ENCODE measurements around the gene OLFML2A.
A peak's percentile ranks its signal among the peaks of the same experiment; 100 is the strongest.

The OLFML2A gene

DNA sequence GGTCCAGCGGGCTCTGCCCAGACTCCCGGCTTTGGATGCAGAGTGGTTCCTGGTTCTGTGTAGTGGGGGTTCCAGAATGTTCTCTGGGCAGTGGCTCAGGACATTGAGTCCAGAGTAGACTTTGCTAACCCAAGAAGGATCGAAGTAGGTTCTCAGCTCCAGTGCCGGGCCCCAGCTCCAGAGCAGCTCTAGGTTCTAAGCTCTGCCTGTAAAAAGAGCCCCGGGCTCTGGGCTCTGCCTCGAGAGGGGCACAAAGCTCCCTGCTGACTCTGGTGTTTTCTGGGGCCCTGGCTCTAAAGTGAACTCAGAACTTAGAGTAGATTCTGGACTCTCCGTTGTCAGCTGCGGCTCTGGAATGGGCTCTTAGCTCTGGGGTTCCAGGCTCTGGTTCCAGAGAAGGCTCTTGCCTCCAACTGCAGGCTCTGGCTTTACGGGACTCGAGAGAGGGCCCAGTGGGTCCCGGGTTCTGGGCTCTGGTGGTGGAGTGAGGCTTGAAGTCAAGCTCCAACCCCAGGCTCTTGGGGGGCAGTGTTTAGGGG, 76.7 kb downstream of the OLFML2A start:
- no peaks in the 10 kb centered on the region for H3K9me2 ChIP-seq (replicated peaks; ENCODE audit: low read depth, low read length)
- peaks cover 30% of the 10 kb centered on the region; the same call in 1 of the 2 replicates for H3K36me3 ChIP-seq (ENCODE audit: insufficient read depth, low read length)
- peaks cover 2% of the 10 kb centered on the region for H3K4me1 ChIP-seq (ENCODE audit: insufficient read depth, low read length, poor library complexity, severe bottlenecking)
- TF ChIP-seq EZH2phosphoT487 (IDR thresholded peaks at IDR 0.05; ENCODE audit: borderline replicate concordance): no peak
- no peak for TF ChIP-seq CTCF (conservative IDR thresholded peaks at IDR 0.05; ENCODE audit: low read length)
- H3K79me2 ChIP-seq (ENCODE audit: insufficient read depth, low read length): peaks cover 25% of the 10 kb centered on the region
- H3K9me3 ChIP-seq (ENCODE audit: insufficient read depth, low read depth, low read length): no peaks in the 10 kb centered on the region
- H2AFZ ChIP-seq (ENCODE audit: low read length): no peak overlapping the region
- H3K4me2 ChIP-seq (ENCODE audit: low read depth, low read length, poor library complexity, severe bottlenecking): peak overlapping the region; percentile 82
- no peak overlapping the region for H3K4me3 ChIP-seq (ENCODE audit: low read length, poor library complexity, severe bottlenecking)
- H3F3A ChIP-seq (ENCODE audit: low read depth): peaks cover 6% of the 10 kb centered on the region; the same call in 1 of the 2 replicates
- peaks cover 23% of the 10 kb centered on the region for H4K20me1 ChIP-seq (ENCODE audit: insufficient read depth, low read length, poor library complexity, severe bottlenecking)
- H3K27me3 ChIP-seq (ENCODE audit: insufficient read depth, low read length, poor library complexity, severe bottlenecking): no peaks in the 10 kb centered on the region
- H3K9ac ChIP-seq (ENCODE audit: low read depth, low read length, poor library complexity, severe bottlenecking): no peak overlapping the region

- H3K79me2 ChIP-seq (ENCODE audit: insufficient read depth, low read length): peaks cover 30% of the 10 kb centered on the region
- no peak overlapping the region for H3K9ac ChIP-seq (ENCODE audit: low read depth, low read length, poor library complexity, severe bottlenecking)
- peaks cover 35% of the 10 kb centered on the region; the same call in 1 of the 2 replicates for H3K36me3 ChIP-seq (ENCODE audit: insufficient read depth, low read length)
- H4K20me1 ChIP-seq (ENCODE audit: insufficient read depth, low read length, poor library complexity, severe bottlenecking): peaks cover 27% of the 10 kb centered on the region
- H3K9me2 ChIP-seq (replicated peaks; ENCODE audit: low read depth, low read length): no peaks in the 10 kb centered on the region
- no peaks in the 10 kb centered on the region for H3K27me3 ChIP-seq (ENCODE audit: insufficient read depth, low read length, poor library complexity, severe bottlenecking)
- H3F3A ChIP-seq (ENCODE audit: low read depth): peaks cover 6% of the 10 kb centered on the region; the same call in 1 of the 2 replicates
- TF ChIP-seq EZH2phosphoT487 (IDR thresholded peaks at IDR 0.05; ENCODE audit: borderline replicate concordance) (no peak), CTCF (conservative IDR thresholded peaks at IDR 0.05; ENCODE audit: low read length) (no peak)
- H2AFZ ChIP-seq (ENCODE audit: low read length): no peak overlapping the region
- no peak overlapping the region for H3K4me2 ChIP-seq (ENCODE audit: low read depth, low read length, poor library complexity, severe bottlenecking)
- H3K4me1 ChIP-seq (ENCODE audit: insufficient read depth, low read length, poor library complexity, severe bottlenecking): peaks cover 7% of the 10 kb centered on the region
- no peaks in the 10 kb centered on the region for H3K9me3 ChIP-seq (ENCODE audit: insufficient read depth, low read depth, low read length)
- no peak overlapping the region for H3K4me3 ChIP-seq (ENCODE audit: low read length, poor library complexity, severe bottlenecking)
Measured at GRCh38 chr9:124854161-124854560, 77.2 kb downstream of the OLFML2A start.

DNA sequence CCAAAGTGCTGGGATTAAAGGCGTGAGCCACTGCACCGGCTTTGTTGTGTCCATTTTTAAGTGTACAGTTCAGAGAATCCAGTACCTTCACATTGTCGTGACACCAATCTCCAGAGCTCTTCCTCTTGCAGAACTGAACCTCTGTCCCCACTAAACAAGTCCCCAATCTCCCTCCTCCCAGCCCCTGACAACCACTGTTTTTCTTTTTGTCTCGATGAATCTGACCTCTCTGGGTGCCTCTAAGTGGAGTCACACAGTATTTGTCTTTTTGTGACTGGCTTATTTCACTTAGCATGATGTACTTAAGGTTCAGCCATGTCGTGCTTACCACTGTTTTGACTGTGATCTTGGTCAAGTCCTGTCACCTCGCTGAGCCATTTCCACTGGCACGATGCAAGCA, 77.9 kb downstream of the OLFML2A start:
- peaks cover 36% of the 10 kb centered on the region for H3K79me2 ChIP-seq (ENCODE audit: insufficient read depth, low read length)
- no peak overlapping the region for H3K4me2 ChIP-seq (ENCODE audit: low read depth, low read length, poor library complexity, severe bottlenecking)
- peaks cover 6% of the 10 kb centered on the region; the same call in 1 of the 2 replicates for H3F3A ChIP-seq (ENCODE audit: low read depth)
- no peak overlapping the region for H3K9ac ChIP-seq (ENCODE audit: low read depth, low read length, poor library complexity, severe bottlenecking)
- H3K4me1 ChIP-seq (ENCODE audit: insufficient read depth, low read length, poor library complexity, severe bottlenecking): peaks cover 13% of the 10 kb centered on the region
- no peak overlapping the region for H3K4me3 ChIP-seq (ENCODE audit: low read length, poor library complexity, severe bottlenecking)
- no peaks in the 10 kb centered on the region for H3K9me2 ChIP-seq (replicated peaks; ENCODE audit: low read depth, low read length)
- H4K20me1 ChIP-seq (ENCODE audit: insufficient read depth, low read length, poor library complexity, severe bottlenecking): peaks cover 34% of the 10 kb centered on the region
- peaks cover 42% of the 10 kb centered on the region for H3K36me3 ChIP-seq (ENCODE audit: insufficient read depth, low read length)
- H3K27me3 ChIP-seq (ENCODE audit: insufficient read depth, low read length, poor library complexity, severe bottlenecking): no peaks in the 10 kb centered on the region
- H2AFZ ChIP-seq (ENCODE audit: low read length): no peak overlapping the region
- no peaks in the 10 kb centered on the region for H3K9me3 ChIP-seq (ENCODE audit: insufficient read depth, low read depth, low read length)
- TF ChIP-seq EZH2phosphoT487 (IDR thresholded peaks at IDR 0.05; ENCODE audit: borderline replicate concordance) (no peak), CTCF (conservative IDR thresholded peaks at IDR 0.05; ENCODE audit: low read length) (no peak)
